Measurements from ENCODE around the gene PTPRG. TPM values are rescaled to one million over a fixed set of nuclear protein-coding genes. Genes with fewer than 3 reads are reported as not detected.

Gene PTPRG
- total and polyA plus RNA-seq, 4 donors = 3.6 to 35.6 (median 8.1) TPM

DNA sequence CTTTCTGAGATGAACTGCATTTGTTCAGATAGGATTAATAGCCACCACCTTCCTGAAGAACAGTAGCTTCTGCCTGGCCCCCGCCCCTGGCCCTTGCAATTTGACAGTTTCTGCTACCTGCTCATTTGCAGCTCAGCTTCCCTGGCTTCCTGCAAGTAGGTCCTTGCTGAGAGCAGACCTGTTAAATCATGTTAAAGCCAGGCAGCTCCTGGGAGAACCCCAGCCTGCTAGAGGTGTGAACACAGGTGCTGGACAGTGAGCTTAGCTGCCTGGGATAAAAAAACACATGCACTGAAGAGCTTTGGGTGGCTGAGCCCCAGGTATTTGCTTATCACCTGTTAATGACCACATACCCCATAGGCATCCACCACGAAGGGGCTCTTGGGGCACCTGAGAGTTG, 143.4 kb downstream of the PTPRG start:
- WGBS = 75% methylated on average over 2 of the region's 2 CpGs
- Histone ChIP-seq H3K27me3 (ENCODE audit: control insufficient read depth in 4 of 4, insufficient read depth in 4 of 4, low read length in 3 of 4) (no peaks in the 10 kb centered on the region), H3K4me3 (ENCODE audit: low read depth in 1 of 3, low read length in 3 of 3) (no peak overlapping the region), H3K9me3 (ENCODE audit: control insufficient read depth in 4 of 4, low read length in 3 of 4) (no peaks in the 10 kb centered on the region), H3K9ac (ENCODE audit: low read depth in 1 of 2, low read length in 2 of 2) (no peak overlapping the region), H3K36me3 (ENCODE audit: control insufficient read depth in 4 of 4, insufficient read depth in 3 of 4, low read depth in 1 of 4, low read length in 3 of 4) (no peaks in the 10 kb centered on the region), H3K27ac (ENCODE audit: low read depth in 1 of 2, low read length in 2 of 2) (no peak overlapping the region), H3K4me1 (ENCODE audit: control insufficient read depth in 4 of 4, insufficient read depth in 4 of 4, low read length in 3 of 4) (peaks cover 0 to 18% (median 8%) of the 10 kb centered on the region in 4 donors)
- TF ChIP-seq RXRA (IDR thresholded peaks at IDR 0.05) (no peak), HNF4G (IDR thresholded peaks at IDR 0.05) (no peak), GABPA (IDR thresholded peaks at IDR 0.05 in 1 of 2, conservative IDR thresholded peaks at IDR 0.05 in 1 of 2) (no peak), FOXA1 (IDR thresholded peaks at IDR 0.05) (no peak), CTCF (IDR thresholded peaks at IDR 0.05; ENCODE audit: low read depth, low read length, missing input control) (no peak), RAD21 (IDR thresholded peaks at IDR 0.05) (no peak), HNF4A (conservative IDR thresholded peaks at IDR 0.05) (no peak), JUND (IDR thresholded peaks at IDR 0.05) (no peak), FOXA2 (IDR thresholded peaks at IDR 0.05) (no peak), NR2F2 (IDR thresholded peaks at IDR 0.05) (no peak), REST (IDR thresholded peaks at IDR 0.05) (no peak), SP1 (IDR thresholded peaks at IDR 0.05) (no peak)
- TF ChIP-seq, protein P1, sequence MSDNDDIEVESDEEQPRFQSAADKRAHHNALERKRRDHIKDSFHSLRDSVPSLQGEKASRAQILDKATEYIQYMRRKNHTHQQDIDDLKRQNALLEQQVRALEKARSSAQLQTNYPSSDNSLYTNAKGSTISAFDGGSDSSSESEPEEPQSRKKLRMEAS (IDR thresholded peaks at IDR 0.05) = no peak
- DNase-seq (ENCODE audit: low spot score) = no peak

GRCh38 chr3:61707492-61707891, 146.1 kb downstream of the PTPRG start:
- Histone ChIP-seq H3K36me3 (ENCODE audit: control insufficient read depth in 4 of 4, insufficient read depth in 3 of 4, low read depth in 1 of 4, low read length in 3 of 4) (no peaks in the 10 kb centered on the region), H3K27me3 (ENCODE audit: control insufficient read depth in 4 of 4, insufficient read depth in 4 of 4, low read length in 3 of 4) (no peaks in the 10 kb centered on the region), H3K9ac (ENCODE audit: low read depth in 1 of 2, low read length in 2 of 2) (no peak overlapping the region), H3K9me3 (ENCODE audit: control insufficient read depth in 4 of 4, low read length in 3 of 4) (no peaks in the 10 kb centered on the region), H3K4me3 (ENCODE audit: low read depth in 1 of 3, low read length in 3 of 3) (no peak overlapping the region), H3K4me1 (ENCODE audit: control insufficient read depth in 4 of 4, insufficient read depth in 4 of 4, low read length in 3 of 4) (peaks cover 0 to 18% (median 8%) of the 10 kb centered on the region in 4 donors), H3K27ac (ENCODE audit: low read depth in 1 of 2, low read length in 2 of 2) (no peak overlapping the region)
- DNase-seq (ENCODE audit: low spot score) = no peak
- WGBS = 99% methylated on average over 1 of the region's 1 CpG
- TF ChIP-seq HNF4G (IDR thresholded peaks at IDR 0.05) (no peak), CTCF (IDR thresholded peaks at IDR 0.05; ENCODE audit: low read depth, low read length, missing input control) (no peak), TAF1 (conservative IDR thresholded peaks at IDR 0.05) (no peak), YY1 (IDR thresholded peaks at IDR 0.05) (no peak), ZBTB33 (IDR thresholded peaks at IDR 0.05) (no peak), RAD21 (IDR thresholded peaks at IDR 0.05) (no peak), RXRA (IDR thresholded peaks at IDR 0.05) (no peak), JUND (IDR thresholded peaks at IDR 0.05) (no peak), FOXA2 (IDR thresholded peaks at IDR 0.05) (no peak), EGR1 (IDR thresholded peaks at IDR 0.05; ENCODE audit: low read depth in 2 of 2) (no peak), HNF4A (conservative IDR thresholded peaks at IDR 0.05) (no peak), NR2F2 (IDR thresholded peaks at IDR 0.05) (no peak), GABPA (IDR thresholded peaks at IDR 0.05 in 1 of 2, conservative IDR thresholded peaks at IDR 0.05 in 1 of 2) (no peak), SP1 (IDR thresholded peaks at IDR 0.05) (no peak)
- TF ChIP-seq, protein P1 (IDR thresholded peaks at IDR 0.05) = no peak
- TF ChIP-seq, protein P2, sequence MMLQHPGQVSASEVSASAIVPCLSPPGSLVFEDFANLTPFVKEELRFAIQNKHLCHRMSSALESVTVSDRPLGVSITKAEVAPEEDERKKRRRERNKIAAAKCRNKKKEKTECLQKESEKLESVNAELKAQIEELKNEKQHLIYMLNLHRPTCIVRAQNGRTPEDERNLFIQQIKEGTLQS (IDR thresholded peaks at IDR 0.05) = no peak

Data from liver (tissue), 9 donors.